Measurements from ENCODE around the gene ORC3.

The ORC3 gene

GRCh38 chr6:87636315-87636714 lies 46.4 kb downstream of the ORC3 start:
- ChIA-PET CTCF (interaction anchor here (1.0 kb wide), 1 partner anchor 77 kb away, joined by 3 read pairs; no protein-coding TSS in a partner anchor), POLR2A (no interaction called here)
- Histone ChIP-seq H3K27ac (ENCODE audit: extremely low read depth, low read depth, low read length) (no peak overlapping the region), H3K9me3 (ENCODE audit: control insufficient read depth, insufficient read depth, low read depth, low read length) (no peaks in the 10 kb centered on the region), H3K4me3 (ENCODE audit: low read depth, low read length) (no peak overlapping the region), H3K36me3 (ENCODE audit: control insufficient read depth in 2 of 2, insufficient read depth in 1 of 2, low read length in 2 of 2) (peaks cover 20 to 68% of the 10 kb centered on the region in 2 experiments), H3K4me1 (ENCODE audit: control insufficient read depth, insufficient read depth, low read length) (no peaks in the 10 kb centered on the region)
- TF ChIP-seq ZNF148 (tag by site-specific recombination; IDR thresholded peaks at IDR 0.05; ENCODE audit: borderline replicate concordance) (no peak), KLF8 (tag by site-specific recombination; IDR thresholded peaks at IDR 0.05) (no peak), ZNF677 (tag by site-specific recombination; IDR thresholded peaks at IDR 0.05) (no peak)

GRCh38 chr6:87637106-87637505 lies 47.2 kb downstream of the ORC3 start:
- Histone ChIP-seq H3K27ac (ENCODE audit: extremely low read depth, low read depth, low read length) (no peak overlapping the region), H3K36me3 (ENCODE audit: control insufficient read depth in 2 of 2, insufficient read depth in 1 of 2, low read length in 2 of 2) (peaks cover 20 to 73% of the 10 kb centered on the region in 2 experiments), H3K4me1 (ENCODE audit: control insufficient read depth, insufficient read depth, low read length) (no peaks in the 10 kb centered on the region), H3K9me3 (ENCODE audit: control insufficient read depth, insufficient read depth, low read depth, low read length) (no peaks in the 10 kb centered on the region), H3K4me3 (ENCODE audit: low read depth, low read length) (no peak overlapping the region)
- ChIA-PET POLR2A (no interaction called here), CTCF (interaction anchor here (0.5 to 0.6 kb wide), 2 partner anchors 13 to 157 kb away, joined by 3 read pairs; no protein-coding TSS in a partner anchor)
- no peak for TF ChIP-seq REST (tag by site-specific recombination; IDR thresholded peaks at IDR 0.05)
- no peak for TF ChIP-seq TRIM28 (IDR thresholded peaks at IDR 0.05; ENCODE audit: borderline replicate concordance, low read length)
- no peak for TF ChIP-seq ZBTB17 (tag by site-specific recombination; IDR thresholded peaks at IDR 0.05)
- TF ChIP-seq ZXDB (tag by site-specific recombination; IDR thresholded peaks at IDR 0.05): no peak
- TF ChIP-seq ZNF114 (tag by site-specific recombination; IDR thresholded peaks at IDR 0.05): no peak
- TF ChIP-seq ZNF549 (tag by site-specific recombination; IDR thresholded peaks at IDR 0.05): no peak
- TF ChIP-seq ZNF621 (tag by site-specific recombination; IDR thresholded peaks at IDR 0.05): no peak
- no peak for TF ChIP-seq ZNF548 (tag by site-specific recombination; IDR thresholded peaks at IDR 0.05)
- TF ChIP-seq ZNF366 (tag by site-specific recombination; conservative IDR thresholded peaks at IDR 0.05): no peak
- no peak for TF ChIP-seq ZBTB20 (tag by site-specific recombination; IDR thresholded peaks at IDR 0.05)
- no peak for TF ChIP-seq ZNF394 (tag by site-specific recombination; IDR thresholded peaks at IDR 0.05; ENCODE audit: borderline replicate concordance)
- no peak for TF ChIP-seq ZNF169 (tag by site-specific recombination; IDR thresholded peaks at IDR 0.05)
- no peak for TF ChIP-seq ZNF132 (tag by site-specific recombination; IDR thresholded peaks at IDR 0.05; ENCODE audit: borderline replicate concordance)
- no peak for TF ChIP-seq CTCF (tag by site-specific recombination; IDR thresholded peaks at IDR 0.05)
- no peak for TF ChIP-seq RBAK (tag by site-specific recombination; IDR thresholded peaks at IDR 0.05)
- TF ChIP-seq BCL6B (tag by site-specific recombination; IDR thresholded peaks at IDR 0.05): no peak
